ENCODE results near the gene SCARF1. TPM values are rescaled to one million over a fixed set of nuclear protein-coding genes. Genes with fewer than 3 reads are reported as not detected.

SCARF1 gene
- total and polyA plus RNA-seq, 8 donors: 2.0 to 8.6 (median 3.5) TPM

GRCh38 chr17:1643293-1643998 is 2.1 kb downstream of the SCARF1 start:
- Histone ChIP-seq H3K4me3 (peak overlapping the region; percentile 28 to 62 (median 46)), H3K27me3 (no peaks in the 10 kb centered on the region), H3K4me1 (peaks cover 14 to 23% (median 16%) of the 10 kb centered on the region in 3 donors), H3K36me3 (no peaks in the 10 kb centered on the region), H3K9me3 (no peaks in the 10 kb centered on the region), H3K27ac (peak overlapping the region in 2 of 4 donors; percentile 8 to 33)
- DNase-seq (peak; percentile 86 to 96 (median 90)), FAIRE-seq (no peak), ATAC-seq (peak; percentile 69 to 84 (median 70))
- peak in 3 of 4 donors; percentile 9 to 30 (median 13) for TF ChIP-seq CTCF (IDR thresholded peaks at IDR 0.05)
- 1% methylated on average over 56 to 83 of the region's 90 CpGs for WGBS, 2 donors
- intact Hi-C loops (cut with DNase I): no loop called here

- WGBS, 2 donors: 72 to 80% methylated on average over 12 of the region's 12 CpGs
- no peak for TF ChIP-seq CTCF (IDR thresholded peaks at IDR 0.05)
Measured at GRCh38 chr17:1641065-1641403, 4.5 kb downstream of the SCARF1 start.

GRCh38 chr17:1640329-1641064 is 5.0 kb downstream of the SCARF1 start:
- peak in 5 of 6 donors; percentile 35 to 86 (median 72) for DNase-seq
- no peak for FAIRE-seq
- Histone ChIP-seq H3K27me3 (no peaks in the 10 kb centered on the region), H3K9me3 (no peaks in the 10 kb centered on the region), H3K4me1 (peaks cover 6 to 14% (median 8%) of the 10 kb centered on the region in 3 donors), H3K27ac (peak overlapping the region in 1 of 4 donors; percentile 5), H3K4me3 (no peak overlapping the region), H3K36me3 (no peaks in the 10 kb centered on the region)
- peak; percentile 17 to 40 (median 26) for ATAC-seq
- TF ChIP-seq CTCF (IDR thresholded peaks at IDR 0.05): no peak
- 51 to 55% methylated on average over 23 of the region's 23 CpGs for WGBS, 2 donors
- intact Hi-C loops (cut with DNase I): no loop called here

More at GRCh38 chr17:1641065-1641403, 4.5 kb downstream of the SCARF1 start:
- Histone ChIP-seq H3K27me3 (no peaks in the 10 kb centered on the region), H3K27ac (no peak overlapping the region), H3K9me3 (no peaks in the 10 kb centered on the region), H3K4me1 (peaks cover 6 to 14% (median 8%) of the 10 kb centered on the region in 3 donors), H3K36me3 (no peaks in the 10 kb centered on the region), H3K4me3 (no peak overlapping the region)
- ATAC-seq: no peak
- no peak for FAIRE-seq
- no peak for DNase-seq
- intact Hi-C loops (cut with DNase I): no loop called here

GRCh38 chr17:1639549-1640180 is 5.9 kb downstream of the SCARF1 start:
- H3K27ac ChIP-seq: no peak overlapping the region
- peak in 3 of 6 donors; percentile 40 to 49 (median 47) for DNase-seq
- FAIRE-seq: no peak
- intact Hi-C loops (cut with DNase I): loop anchor here in 1 of 3 donors (5.0 kb wide), 1 partner anchor 67 kb away; no protein-coding TSS in a partner anchor
- H3K4me1 ChIP-seq: peaks cover 6 to 14% (median 8%) of the 10 kb centered on the region in 3 donors
- WGBS, 2 donors: 54 to 55% methylated on average over 11 of the region's 11 CpGs
- no peaks in the 10 kb centered on the region for H3K9me3 ChIP-seq
- H3K36me3 ChIP-seq: no peaks in the 10 kb centered on the region
- H3K27me3 ChIP-seq: no peaks in the 10 kb centered on the region
- peak in 3 of 4 donors; percentile 7 to 42 (median 7) for ATAC-seq
- TF ChIP-seq CTCF (IDR thresholded peaks at IDR 0.05): no peak
- no peak overlapping the region for H3K4me3 ChIP-seq
